Keratinocyte (primary cell): ENCODE data around the gene CEP126.

Source experiments
- CTCF ChIP-seq, 3 experiments: IDR thresholded peaks in 1 of 3; conservative IDR thresholded peaks in 1 of 3; optimal IDR thresholded peaks in 1 of 3; 2 replicates in 2 of 3; 3 replicates in 1 of 3; pipeline versions ENCODE3 to v1.5.1; 2011; ENCODE audit warnings: low read length in 3 of 3, mild to moderate bottlenecking in 3 of 3, moderate library complexity in 2 of 3, control low read depth in 1 of 3, inconsistent platforms in 1 of 3; ENCODE audit not compliant: insufficient read depth in 2 of 3; ENCODE audit errors: extremely low read depth in 1 of 3
- EZH2 ChIP-seq: IDR thresholded peaks from one replicate; pipeline ENCODE4 v1.6.1; 2012; ENCODE audit warnings: inconsistent platforms, mild to moderate bottlenecking, low read length, moderate library complexity

- TF ChIP-seq CTCF (optimal IDR thresholded peaks at IDR 0.05 in 1 of 3, IDR thresholded peaks at IDR 0.05 in 1 of 3, conservative IDR thresholded peaks at IDR 0.05 in 1 of 3; ENCODE audit: extremely low read depth in 1 of 3, insufficient read depth in 2 of 3, low read length in 3 of 3) (no peak), EZH2 (no peak)
Measured at GRCh38 chr11:101996111-101996510, 81.3 kb downstream of the CEP126 start.
